ENCODE results near the gene DRICH1.
"Not testable (repeated sequence)": the region's sequence is repeated elsewhere in the genome, so short reads cannot be mapped to it uniquely, and the experiment has no call there.

The DRICH1 gene

DNA sequence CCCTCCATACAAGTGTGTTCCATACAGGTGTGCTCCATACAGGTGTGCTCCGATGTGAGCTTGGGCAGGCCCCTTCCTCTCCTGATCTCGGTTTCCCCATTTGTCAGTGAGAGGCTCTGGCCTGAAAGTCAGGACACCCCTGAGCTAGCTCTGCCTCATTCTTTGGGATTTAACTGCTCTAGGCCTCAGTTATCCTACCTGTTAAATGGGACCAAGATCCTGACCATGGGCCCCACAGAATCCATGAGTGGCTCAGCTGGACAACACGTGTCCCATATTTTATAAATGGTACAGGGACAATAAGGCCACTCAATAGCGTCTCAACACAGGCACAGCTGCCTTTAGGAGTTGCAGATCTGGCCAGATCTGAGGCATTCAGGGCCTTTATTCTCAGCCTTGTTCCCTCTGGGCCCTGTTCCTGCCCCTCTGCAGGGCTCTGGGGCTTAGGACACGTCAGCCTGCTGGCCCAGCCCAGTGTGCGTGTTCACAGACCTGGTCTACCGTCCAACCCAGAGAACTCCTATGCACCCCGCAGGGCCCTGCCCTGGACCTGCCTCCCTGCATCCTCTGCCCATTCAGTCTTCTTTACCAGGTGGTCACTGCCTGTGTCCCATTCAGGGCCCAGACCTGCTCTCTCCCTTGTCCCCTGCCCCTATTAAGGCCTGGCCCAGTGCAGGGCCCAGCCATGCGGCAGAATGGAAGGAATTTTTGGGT lies 33.2 kb downstream of the DRICH1 start:
- H3K9me3 Mint-ChIP-seq: no peaks in the 10 kb centered on the region

DNA sequence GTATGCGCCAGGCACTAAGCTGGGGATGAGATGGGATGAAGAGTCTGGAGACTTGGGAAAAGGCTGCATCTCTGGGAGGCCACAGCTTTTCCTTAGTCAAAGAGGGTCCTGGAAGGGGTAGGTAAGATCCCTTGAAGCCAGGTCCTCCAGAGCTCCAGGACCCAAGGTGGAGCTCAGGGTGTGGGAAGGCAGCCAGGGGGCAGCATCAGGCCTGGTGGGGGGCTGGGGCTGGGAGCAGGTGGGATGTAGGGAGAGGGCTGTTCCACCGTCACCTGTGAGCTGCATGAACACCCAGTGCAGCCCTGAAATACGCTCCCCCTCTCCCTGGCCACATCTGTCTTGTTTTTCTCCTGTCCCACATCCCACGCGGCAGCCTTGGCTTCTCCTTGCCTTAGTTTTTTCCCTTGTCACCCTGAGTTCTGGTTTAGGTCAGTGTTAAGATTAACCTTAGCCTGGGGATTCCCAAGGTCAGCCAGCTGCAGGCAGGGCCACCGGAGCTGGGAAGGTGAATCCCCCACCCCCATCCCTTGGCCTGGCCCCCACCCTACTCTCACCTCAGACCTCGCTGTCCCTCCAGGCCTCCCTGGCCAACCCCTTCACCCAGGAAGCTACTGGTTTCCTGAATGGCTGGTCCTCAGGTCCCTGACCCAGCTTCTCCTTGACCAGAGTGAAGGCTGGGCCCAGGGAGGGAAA lies 34.4 kb downstream of the DRICH1 start:
- not testable (repeated sequence) for H3K4me1 Mint-ChIP-seq (ENCODE audit: low read depth); H3K4me3 Mint-ChIP-seq; H3K27ac Mint-ChIP-seq; H3K36me3 Mint-ChIP-seq (ENCODE audit: low read depth); H3K27me3 Mint-ChIP-seq (ENCODE audit: low read depth); H3K9me3 Mint-ChIP-seq; DNase-seq (ENCODE audit: low spot score)

More for the DNA sequence above, 33.2 kb downstream of the DRICH1 start:
- Mint-ChIP-seq H3K27me3 (ENCODE audit: low read depth) (no peaks in the 10 kb centered on the region), H3K36me3 (ENCODE audit: low read depth) (no peaks in the 10 kb centered on the region), H3K4me1 (ENCODE audit: low read depth) (peaks cover under 1% of the 10 kb centered on the region), H3K4me3 (no peak overlapping the region), H3K27ac (no peak overlapping the region)
- DNase-seq (ENCODE audit: low spot score): no peak

GRCh38 chr22:23595904-23596303 lies 36.2 kb downstream of the DRICH1 start:
- not testable (repeated sequence) for H3K9me3 Mint-ChIP-seq; DNase-seq (ENCODE audit: low spot score); H3K27ac Mint-ChIP-seq; H3K36me3 Mint-ChIP-seq (ENCODE audit: low read depth); H3K4me1 Mint-ChIP-seq (ENCODE audit: low read depth); H3K27me3 Mint-ChIP-seq (ENCODE audit: low read depth); H3K4me3 Mint-ChIP-seq

- no peak for DNase-seq (ENCODE audit: low spot score)
- no peak overlapping the region for H3K27ac Mint-ChIP-seq
- peaks cover 1% of the 10 kb centered on the region for H3K4me1 Mint-ChIP-seq (ENCODE audit: low read depth)
- no peaks in the 10 kb centered on the region for H3K9me3 Mint-ChIP-seq
- H3K27me3 Mint-ChIP-seq (ENCODE audit: low read depth): peaks cover 2% of the 10 kb centered on the region
- no peaks in the 10 kb centered on the region for H3K36me3 Mint-ChIP-seq (ENCODE audit: low read depth)
- H3K4me3 Mint-ChIP-seq: no peak overlapping the region
Measured at GRCh38 chr22:23591846-23592245, 40.3 kb downstream of the DRICH1 start.

GRCh38 chr22:23591201-23591791 lies 40.8 kb downstream of the DRICH1 start:
- no peaks in the 10 kb centered on the region for H3K36me3 Mint-ChIP-seq (ENCODE audit: low read depth)
- DNase-seq (ENCODE audit: low spot score): peak; percentile 26
- H3K9me3 Mint-ChIP-seq: no peaks in the 10 kb centered on the region
- no peak overlapping the region for H3K27ac Mint-ChIP-seq
- no peak overlapping the region for H3K4me3 Mint-ChIP-seq
- H3K27me3 Mint-ChIP-seq (ENCODE audit: low read depth): peaks cover 2% of the 10 kb centered on the region
- peaks cover 1% of the 10 kb centered on the region for H3K4me1 Mint-ChIP-seq (ENCODE audit: low read depth)

DNA sequence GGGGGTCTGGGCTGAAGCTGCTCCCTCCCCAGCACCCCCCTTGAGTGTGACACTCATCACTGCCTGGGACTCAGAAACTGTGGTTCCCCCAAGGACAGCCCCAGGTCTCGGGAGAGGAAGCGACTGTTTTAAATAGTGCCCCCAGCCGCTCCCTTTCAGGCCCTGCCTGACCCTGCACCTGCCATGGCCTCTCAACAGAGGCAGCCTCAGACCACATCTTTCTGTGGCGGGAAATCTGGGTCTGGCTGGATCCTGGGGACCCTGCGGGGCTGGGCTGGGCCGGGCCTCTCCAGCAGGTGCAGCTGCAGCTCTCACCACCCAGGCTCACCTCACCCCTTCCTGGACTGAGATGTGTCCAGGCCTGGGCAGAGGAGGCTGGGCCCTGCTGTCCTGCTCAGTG lies 48.3 kb downstream of the DRICH1 start:
- peaks cover 10% of the 10 kb centered on the region for H3K27me3 Mint-ChIP-seq (ENCODE audit: low read depth)
- DNase-seq (ENCODE audit: low spot score): no peak
- no peak overlapping the region for H3K27ac Mint-ChIP-seq
- peaks cover 10% of the 10 kb centered on the region for H3K4me1 Mint-ChIP-seq (ENCODE audit: low read depth)
- no peaks in the 10 kb centered on the region for H3K36me3 Mint-ChIP-seq (ENCODE audit: low read depth)
- no peaks in the 10 kb centered on the region for H3K9me3 Mint-ChIP-seq
- no peak overlapping the region for H3K4me3 Mint-ChIP-seq

DNA sequence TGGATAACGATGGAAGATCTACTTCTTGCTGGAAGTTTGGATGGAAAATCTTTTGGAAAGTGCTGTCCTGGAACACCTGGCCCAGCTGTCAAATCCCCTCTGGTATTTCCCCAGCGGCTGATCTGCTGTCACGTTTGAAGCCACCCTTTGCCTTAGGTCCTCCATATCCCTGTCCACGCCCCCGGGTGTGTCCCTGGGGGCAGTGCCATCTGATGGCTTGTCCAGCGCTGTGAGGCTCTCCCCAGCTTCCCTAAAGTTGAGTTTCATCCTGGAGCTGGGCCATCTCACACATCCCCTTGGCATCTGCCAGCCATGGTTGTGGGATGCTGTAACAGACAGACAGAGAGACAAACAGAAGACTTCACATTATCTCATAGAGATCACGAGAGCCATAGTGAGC lies 49.0 kb downstream of the DRICH1 start:
- peaks cover 10% of the 10 kb centered on the region for H3K4me1 Mint-ChIP-seq (ENCODE audit: low read depth)
- DNase-seq (ENCODE audit: low spot score): no peak
- peaks cover 10% of the 10 kb centered on the region for H3K27me3 Mint-ChIP-seq (ENCODE audit: low read depth)
- no peaks in the 10 kb centered on the region for H3K9me3 Mint-ChIP-seq
- H3K27ac Mint-ChIP-seq: no peak overlapping the region
- no peaks in the 10 kb centered on the region for H3K36me3 Mint-ChIP-seq (ENCODE audit: low read depth)
- no peak overlapping the region for H3K4me3 Mint-ChIP-seq

GRCh38 chr22:23581260-23581650 lies 50.9 kb downstream of the DRICH1 start:
- Mint-ChIP-seq H3K9me3 (no peaks in the 10 kb centered on the region), H3K36me3 (ENCODE audit: low read depth) (no peaks in the 10 kb centered on the region), H3K27ac (peak overlapping the region; percentile 52), H3K27me3 (ENCODE audit: low read depth) (peaks cover 14% of the 10 kb centered on the region), H3K4me3 (peak overlapping the region; percentile 51), H3K4me1 (ENCODE audit: low read depth) (peaks cover 13% of the 10 kb centered on the region)
- DNase-seq (ENCODE audit: low spot score): no peak

DNA sequence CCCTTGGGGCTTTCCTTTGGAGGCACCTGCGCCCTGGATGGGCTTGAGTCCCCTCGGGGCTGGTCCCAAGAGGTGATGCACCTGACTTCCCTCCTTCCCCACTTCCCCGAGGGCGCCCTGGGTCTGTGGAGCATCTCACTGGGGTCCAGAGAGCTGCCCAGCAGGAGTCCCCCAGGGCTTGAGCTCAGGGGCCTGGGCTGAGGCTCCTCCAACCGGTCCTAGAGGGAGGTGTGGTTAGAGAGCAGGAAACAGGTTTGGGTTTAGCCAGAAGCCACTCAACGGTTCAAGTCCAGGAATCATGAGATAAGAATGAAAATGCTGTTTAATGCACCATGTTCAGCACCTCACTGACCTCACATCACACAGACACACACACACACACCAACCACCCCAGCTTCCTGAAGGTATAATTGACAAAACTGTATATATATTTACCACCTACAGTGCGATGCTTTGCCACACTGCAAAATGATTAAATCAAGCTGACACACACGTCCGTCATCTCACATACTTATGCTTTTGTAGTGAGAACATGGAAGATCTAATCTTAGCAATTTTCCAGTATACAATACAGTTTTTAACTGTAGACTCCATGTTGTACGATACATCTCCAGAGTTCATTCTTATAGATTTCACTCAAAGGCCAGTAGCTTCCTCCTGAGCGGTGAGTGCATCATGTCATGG lies 51.4 kb downstream of the DRICH1 start:
- Mint-ChIP-seq H3K9me3 (no peaks in the 10 kb centered on the region), H3K4me1 (ENCODE audit: low read depth) (peaks cover 13% of the 10 kb centered on the region), H3K4me3 (peak overlapping the region; percentile 51), H3K27me3 (ENCODE audit: low read depth) (peaks cover 11% of the 10 kb centered on the region), H3K36me3 (ENCODE audit: low read depth) (no peaks in the 10 kb centered on the region), H3K27ac (peak overlapping the region; percentile 52)
- peak; percentile 11 for DNase-seq (ENCODE audit: low spot score)

GRCh38 chr22:23579870-23580575 lies 52.1 kb downstream of the DRICH1 start, which contains the start of gene IGLL1:
Gene IGLL1, minus strand, starts transcription at chr22:23580290. Its CDS starts 100 bp downstream, at chr22:23580190.
- H3K27ac Mint-ChIP-seq: peak within 1 kb of the TSS; percentile 52

GRCh38 chr22:23579280-23579679 lies 52.8 kb downstream of the DRICH1 start:
- no peaks in the 10 kb centered on the region for H3K9me3 Mint-ChIP-seq
- H3K36me3 Mint-ChIP-seq (ENCODE audit: low read depth): no peaks in the 10 kb centered on the region
- peaks cover 11% of the 10 kb centered on the region for H3K4me1 Mint-ChIP-seq (ENCODE audit: low read depth)
- H3K27ac Mint-ChIP-seq: no peak overlapping the region
- no peak overlapping the region for H3K4me3 Mint-ChIP-seq
- no peak for DNase-seq (ENCODE audit: low spot score)
- peaks cover 6% of the 10 kb centered on the region for H3K27me3 Mint-ChIP-seq (ENCODE audit: low read depth)

More at GRCh38 chr22:23579870-23580575, 52.1 kb downstream of the DRICH1 start, which contains the start of gene IGLL1:
- no peak for DNase-seq (ENCODE audit: low spot score)
- no peaks in the 10 kb centered on the region for H3K9me3 Mint-ChIP-seq
- peaks cover 12% of the 10 kb centered on the region for H3K4me1 Mint-ChIP-seq (ENCODE audit: low read depth)
- H3K36me3 Mint-ChIP-seq (ENCODE audit: low read depth): no peaks in the 10 kb centered on the region
- peak within 1 kb of the TSS; percentile 51 for H3K4me3 Mint-ChIP-seq
- H3K27me3 Mint-ChIP-seq (ENCODE audit: low read depth): peaks cover 8% of the 10 kb centered on the region

DNA sequence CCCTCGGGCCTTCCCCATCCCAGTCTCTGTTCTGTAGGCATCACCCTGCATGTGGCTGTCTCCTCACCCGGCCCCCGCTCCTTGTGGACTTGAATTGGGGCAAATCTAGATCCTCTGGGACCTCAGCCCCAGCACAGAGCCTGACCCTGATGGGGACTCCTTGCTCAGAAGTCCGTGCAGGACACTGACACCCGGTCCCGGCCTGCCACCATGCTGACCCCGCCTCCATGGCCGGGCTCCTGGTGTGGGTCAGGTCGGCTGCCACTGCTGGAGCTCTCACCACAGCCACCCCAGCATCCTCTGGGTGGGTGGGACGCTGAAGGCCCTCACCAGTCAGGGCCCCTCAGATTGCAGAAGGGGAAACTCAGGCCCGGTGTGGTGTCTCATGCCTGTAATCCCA lies 53.8 kb downstream of the DRICH1 start:
- DNase-seq (ENCODE audit: low spot score): no peak
- H3K4me1 Mint-ChIP-seq (ENCODE audit: low read depth): peaks cover 11% of the 10 kb centered on the region
- no peak overlapping the region for H3K4me3 Mint-ChIP-seq
- H3K9me3 Mint-ChIP-seq: no peaks in the 10 kb centered on the region
- H3K27me3 Mint-ChIP-seq (ENCODE audit: low read depth): peaks cover 6% of the 10 kb centered on the region
- no peak overlapping the region for H3K27ac Mint-ChIP-seq
- no peaks in the 10 kb centered on the region for H3K36me3 Mint-ChIP-seq (ENCODE audit: low read depth)

- DNase-seq (ENCODE audit: low spot score): no peak
- Mint-ChIP-seq H3K27me3 (ENCODE audit: low read depth) (peaks cover 6% of the 10 kb centered on the region), H3K4me3 (no peak overlapping the region), H3K4me1 (ENCODE audit: low read depth) (peaks cover 10% of the 10 kb centered on the region), H3K9me3 (no peaks in the 10 kb centered on the region), H3K27ac (no peak overlapping the region), H3K36me3 (ENCODE audit: low read depth) (no peaks in the 10 kb centered on the region)
Measured at GRCh38 chr22:23576681-23577080, 55.4 kb downstream of the DRICH1 start.

All from T-helper 2 cell treated with Interferon-gamma antibody and Interleukin-4, amounts not matched to agents 5 μg/mL and 100 μg/mL, for 36 hours (primary cell).